HG03064 (cell line): ENCODE measurements around the gene TSPAN17.
"Not testable (repeated sequence)": the region's sequence is repeated elsewhere in the genome, so short reads cannot be mapped to it uniquely, and the experiment has no call there.

Experiments used
- ATAC-seq: cut with Tn5 transposase; IDR thresholded peaks from one replicate; pipeline ENCODE4 v1.9.1; 2021; ENCODE audit warnings: low read depth; ENCODE audit not compliant: unreplicated experiment

TSPAN17 gene

GRCh38 chr5:176647030-176647842 lies at the start of gene TSPAN17:
Gene TSPAN17, plus strand, starts transcription at chr5:176647484. Its CDS starts 132 bp downstream, at chr5:176647616.
- ATAC-seq, result peak; percentile 94

GRCh38 chr5:176599749-176600430 lies 47.4 kb upstream of the TSPAN17 start:
- ATAC-seq, result not testable (repeated sequence)

- no peak for ATAC-seq
Observed at GRCh38 chr5:176601901-176602482, 45.3 kb upstream of the TSPAN17 start.

GRCh38 chr5:176603091-176603490 lies 44.2 kb upstream of the TSPAN17 start:
- ATAC-seq, result no peak

GRCh38 chr5:176606032-176606431 lies 41.3 kb upstream of the TSPAN17 start:
- no peak for ATAC-seq

- no peak for ATAC-seq
Observed at GRCh38 chr5:176606875-176607274, 40.4 kb upstream of the TSPAN17 start.

- no peak for ATAC-seq
Observed at GRCh38 chr5:176608142-176608705, 39.1 kb upstream of the TSPAN17 start.

- no peak for ATAC-seq
Observed at GRCh38 chr5:176608937-176609723, 38.2 kb upstream of the TSPAN17 start.

GRCh38 chr5:176609724-176610434 lies 37.4 kb upstream of the TSPAN17 start, which contains the start of gene GPRIN1:
Gene GPRIN1, minus strand, starts transcription at chr5:176610156. Its CDS starts 10,322 bp downstream, at chr5:176599834.
- ATAC-seq, result peak; percentile 62

GRCh38 chr5:176610435-176610773 lies 36.9 kb upstream of the TSPAN17 start:
- ATAC-seq, result peak; percentile 24

GRCh38 chr5:176611435-176611834 lies 35.8 kb upstream of the TSPAN17 start:
- ATAC-seq, result no peak

GRCh38 chr5:176612008-176612407 lies 35.3 kb upstream of the TSPAN17 start:
- ATAC-seq, result no peak

GRCh38 chr5:176612855-176613254 lies 34.4 kb upstream of the TSPAN17 start:
- no peak for ATAC-seq

- no peak for ATAC-seq
Observed at GRCh38 chr5:176614805-176615478, 32.3 kb upstream of the TSPAN17 start.

GRCh38 chr5:176616511-176616910 lies 30.8 kb upstream of the TSPAN17 start:
- ATAC-seq, result no peak

GRCh38 chr5:176618783-176619182 lies 28.5 kb upstream of the TSPAN17 start:
- no peak for ATAC-seq

GRCh38 chr5:176619203-176619568 lies 28.1 kb upstream of the TSPAN17 start:
- ATAC-seq, result no peak

GRCh38 chr5:176619569-176620332 lies 27.5 kb upstream of the TSPAN17 start:
- no peak for ATAC-seq
